Nucleus accumbens (tissue), 56 donors: ENCODE measurements around the gene TMEM169.

ENCODE experiments used
- DNase-seq, 56 donors: peaks; one replicate each; lab custom pipeline; 2025; lab: John Stamatoyannopoulos, UW

Gene TMEM169, protein sequence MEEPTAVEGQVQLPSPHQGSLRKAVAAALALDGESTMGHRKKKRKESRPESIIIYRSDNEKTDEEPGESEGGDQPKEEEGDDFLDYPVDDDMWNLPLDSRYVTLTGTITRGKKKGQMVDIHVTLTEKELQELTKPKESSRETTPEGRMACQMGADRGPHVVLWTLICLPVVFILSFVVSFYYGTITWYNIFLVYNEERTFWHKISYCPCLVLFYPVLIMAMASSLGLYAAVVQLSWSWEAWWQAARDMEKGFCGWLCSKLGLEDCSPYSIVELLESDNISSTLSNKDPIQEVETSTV

DNA sequence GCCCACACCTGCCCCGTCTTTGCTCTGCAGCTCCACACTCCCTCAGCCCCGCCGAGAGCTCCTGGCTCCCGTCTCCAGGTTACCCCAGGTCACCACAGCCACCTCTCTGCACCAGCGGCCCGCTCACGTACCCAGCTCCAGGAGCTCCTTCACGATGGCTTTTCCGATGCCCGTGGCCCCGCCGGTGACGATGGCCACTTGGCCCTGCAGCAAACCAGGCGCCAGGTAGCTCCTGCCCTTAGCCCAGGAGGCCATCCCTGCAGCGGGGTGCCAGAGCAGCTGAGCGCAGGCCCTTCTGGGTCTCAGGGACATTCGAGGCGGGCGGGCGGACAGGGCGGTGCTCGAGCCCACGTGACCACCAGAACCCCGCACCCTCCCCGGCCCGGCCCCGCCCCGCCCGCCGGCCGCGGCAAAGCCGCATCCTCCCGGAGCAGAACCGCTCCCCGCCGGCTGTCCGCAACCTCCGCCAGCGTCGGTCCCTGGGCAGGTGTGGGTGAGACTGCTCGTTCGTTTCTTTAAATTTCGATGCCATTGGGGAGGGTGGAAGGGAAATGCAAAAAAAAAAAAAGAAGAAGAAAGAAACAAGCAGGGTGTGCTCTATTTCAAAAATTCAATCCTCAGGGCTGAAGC lies at the start of gene TMEM169, which contains the start of gene PECR:
Gene TMEM169, plus strand, starts transcription at position 433 of the 630 bp plus-strand sequence. CDS start 14,045 bp downstream, outside the sequence.
Gene PECR, minus strand, starts transcription at position 323 of the 630 bp plus-strand sequence. Its CDS starts 68 bp downstream, at position 255.
- peak in 55 of 56 donors; percentile 27 to 89 (median 73) for DNase-seq

DNA sequence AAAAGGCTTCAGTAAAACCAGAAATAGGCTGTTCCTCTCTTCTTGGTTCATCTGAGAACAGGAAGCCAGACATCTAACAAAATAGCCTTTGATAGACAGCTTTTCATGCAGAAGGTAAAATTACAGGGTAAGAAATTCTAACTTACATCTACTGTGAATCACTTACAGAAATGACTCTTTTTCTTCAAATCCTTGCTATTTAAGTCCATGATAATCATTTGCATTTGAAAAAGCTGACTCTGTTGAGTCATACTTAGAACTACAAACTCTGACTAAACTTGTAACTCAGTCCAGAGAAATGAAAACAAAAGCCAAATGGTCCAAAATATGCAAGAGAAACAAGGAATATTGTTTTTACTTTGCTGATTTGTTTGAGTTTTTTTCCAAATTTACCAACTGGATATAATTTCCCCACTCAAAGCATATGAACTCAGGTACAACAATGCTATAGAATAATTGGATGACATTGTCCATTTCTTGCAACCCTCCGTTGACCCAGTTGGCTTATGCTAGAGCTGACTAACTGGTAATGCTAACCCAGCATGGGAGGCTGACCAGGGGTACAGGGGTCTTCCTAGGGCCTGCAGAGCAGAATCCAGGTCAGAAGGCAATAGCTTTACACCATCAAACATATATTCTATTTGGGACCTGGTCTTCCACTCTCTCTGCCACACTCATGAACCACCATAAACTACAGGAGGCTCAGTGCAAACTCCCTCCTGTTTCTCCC lies 49.6 kb upstream of the TMEM169 start:
- peak in 1 of 56 donors; percentile 6 for DNase-seq

- no peak for DNase-seq
Observed at GRCh38 chr2:216033403-216033802, 48.3 kb upstream of the TMEM169 start.

- peak in 47 of 56 donors; percentile 4 to 87 (median 40) for DNase-seq
Observed at GRCh38 chr2:216034065-216034464, 47.7 kb upstream of the TMEM169 start.

- no peak for DNase-seq
Observed at GRCh38 chr2:216039918-216040317, 41.8 kb upstream of the TMEM169 start.

- DNase-seq: no peak
Observed at GRCh38 chr2:216041438-216041837, 40.3 kb upstream of the TMEM169 start.

DNA sequence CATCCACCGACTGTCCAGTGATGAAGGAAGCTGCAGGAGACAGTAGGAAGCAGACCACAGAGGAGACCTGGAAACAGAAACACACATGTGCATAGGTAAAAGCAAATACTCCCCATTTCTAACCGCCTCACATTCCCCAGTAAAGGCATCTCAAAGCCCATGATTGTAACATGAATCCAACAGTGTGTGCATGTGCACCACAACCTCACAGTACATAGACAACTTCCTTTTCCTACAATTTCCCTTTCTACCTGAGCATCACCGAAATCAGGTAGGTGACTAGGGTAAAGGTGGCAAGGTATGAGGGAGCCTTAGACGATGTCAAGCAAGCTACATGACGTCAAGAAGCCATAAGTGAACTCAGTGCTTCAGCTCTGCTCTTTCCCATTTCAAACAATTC lies 37.8 kb upstream of the TMEM169 start:
- DNase-seq: no peak

GRCh38 chr2:216044883-216045486 lies 36.7 kb upstream of the TMEM169 start:
- DNase-seq: no peak

DNA sequence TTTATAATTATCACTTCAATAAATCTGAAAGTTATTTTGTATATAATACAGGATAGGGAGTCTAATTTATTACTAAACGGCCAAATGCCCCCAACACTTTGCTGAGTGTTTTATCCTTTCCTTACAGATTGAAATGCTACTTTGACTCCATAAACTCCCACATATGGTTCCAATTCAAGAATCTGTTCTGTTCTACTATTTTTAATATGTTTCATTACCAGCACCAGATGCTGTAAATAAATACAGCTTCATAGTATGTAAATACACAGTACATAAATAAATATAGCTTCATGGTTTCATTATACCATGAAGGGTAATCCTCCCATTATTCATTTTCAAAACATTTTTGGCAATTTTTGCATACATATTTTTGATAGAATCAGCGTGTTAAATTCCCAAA lies 34.3 kb upstream of the TMEM169 start:
- DNase-seq: no peak

GRCh38 chr2:216049452-216049851 lies 32.3 kb upstream of the TMEM169 start:
- DNase-seq: no peak

DNA sequence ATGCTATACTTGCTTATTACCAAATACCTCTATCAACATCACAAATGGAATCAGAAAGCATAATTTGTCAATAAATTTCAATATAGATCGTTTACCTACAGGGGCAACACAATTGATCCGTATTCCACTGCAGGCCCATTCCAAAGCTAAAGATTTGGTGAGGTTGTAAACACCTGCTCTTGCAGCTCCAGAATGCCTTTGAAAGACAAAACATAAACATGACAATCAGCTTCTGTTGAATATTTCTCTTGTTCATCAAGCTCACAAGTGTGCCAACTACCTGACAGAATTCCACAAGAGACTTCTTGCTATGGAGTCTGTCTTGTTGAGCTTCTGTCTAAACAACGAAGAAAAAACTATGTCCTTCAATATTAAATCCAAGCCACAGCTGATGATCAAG lies 30.4 kb upstream of the TMEM169 start:
- no peak for DNase-seq

DNA sequence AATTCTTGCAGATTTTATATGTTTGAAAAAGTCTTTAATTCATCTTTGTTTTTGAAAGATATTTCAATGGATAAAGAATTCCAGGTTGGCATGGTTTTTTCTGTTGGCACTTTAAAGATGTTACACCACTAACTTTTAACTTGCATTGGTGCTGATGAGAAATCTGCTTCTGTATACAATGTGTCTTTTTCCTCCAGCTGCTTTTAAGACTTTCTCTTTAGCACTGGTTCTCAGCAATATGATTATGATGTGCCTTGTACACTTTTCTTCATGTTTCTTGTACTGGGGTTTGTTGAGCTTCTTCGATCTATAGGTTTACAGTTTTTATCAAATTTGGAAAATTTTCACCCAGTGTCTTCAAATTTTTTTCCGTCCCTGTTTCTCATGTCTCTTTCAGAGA lies 29.3 kb upstream of the TMEM169 start:
- DNase-seq: no peak

DNA sequence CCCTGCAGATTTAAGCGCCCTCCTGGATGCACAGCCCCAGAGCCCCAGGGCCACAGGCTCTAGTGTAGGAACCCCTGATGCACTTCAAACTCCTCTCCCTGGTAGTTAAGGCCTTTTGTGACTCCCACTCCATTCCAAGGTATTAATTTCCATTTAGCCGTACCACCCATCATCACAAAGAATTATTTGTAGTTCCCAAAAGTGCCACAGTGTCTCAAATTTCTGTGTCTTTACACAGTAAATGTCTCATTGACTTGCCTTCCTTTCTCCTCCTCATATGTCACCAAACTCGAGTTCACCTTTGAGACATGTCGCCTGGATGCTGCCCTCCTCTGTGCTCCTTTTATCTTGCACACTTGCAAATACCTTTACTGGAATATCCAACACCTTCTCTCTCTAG lies 26.0 kb upstream of the TMEM169 start:
- no peak for DNase-seq

GRCh38 chr2:216056739-216057138 lies 25.0 kb upstream of the TMEM169 start:
- DNase-seq: no peak

GRCh38 chr2:216057688-216058193 lies 24.0 kb upstream of the TMEM169 start:
- peak in 2 of 56 donors; percentile 6 to 25 for DNase-seq

DNA sequence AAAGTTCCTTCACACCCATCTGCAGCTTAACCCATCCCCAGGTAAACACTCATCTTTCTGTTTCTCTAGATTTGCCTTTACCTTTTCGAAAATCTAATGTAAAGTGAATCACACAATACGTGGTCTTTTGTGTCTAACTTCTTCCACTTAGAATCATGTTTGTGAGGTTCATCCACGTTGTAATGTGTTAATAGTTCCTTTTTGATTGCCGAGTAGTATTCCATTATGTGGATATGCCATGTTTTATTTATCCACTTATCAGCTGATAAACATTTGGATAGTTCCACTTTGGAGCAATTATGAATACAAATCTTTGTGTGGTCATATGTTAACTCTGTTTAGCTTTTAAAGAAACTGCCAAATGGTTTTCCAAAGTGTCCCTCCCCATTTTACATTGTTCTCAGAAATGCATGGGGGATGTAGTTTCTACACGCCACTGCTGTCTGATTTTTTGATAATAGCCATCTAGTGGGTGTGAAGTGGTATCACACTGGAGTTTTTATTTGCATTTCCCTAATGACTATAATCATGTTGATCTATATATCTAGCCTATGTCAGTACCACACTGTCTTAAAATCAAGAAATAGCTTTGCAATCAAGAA lies 22.4 kb upstream of the TMEM169 start:
- no peak for DNase-seq

GRCh38 chr2:216064014-216064630 lies 17.6 kb upstream of the TMEM169 start:
- no peak for DNase-seq

DNA sequence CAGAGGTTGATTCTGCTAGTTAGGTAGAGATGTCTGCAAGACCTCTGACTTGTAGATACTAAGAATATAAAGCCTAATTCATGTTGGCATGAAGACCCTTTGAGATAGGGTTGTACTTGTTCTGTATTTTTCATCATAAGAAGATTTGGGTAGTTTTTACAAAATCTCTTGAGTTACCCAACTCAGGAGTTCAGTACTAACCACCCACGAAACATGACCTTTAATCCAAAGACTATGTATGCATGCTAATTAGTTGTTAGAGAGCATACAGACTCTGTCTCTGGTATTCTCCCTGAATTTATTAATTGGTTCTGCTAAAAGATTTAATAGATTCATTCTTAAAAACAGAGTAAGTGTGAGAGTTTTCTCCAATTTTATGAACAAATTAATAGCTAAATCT lies 17.1 kb upstream of the TMEM169 start:
- DNase-seq: no peak

GRCh38 chr2:216066230-216066629 lies 15.5 kb upstream of the TMEM169 start:
- DNase-seq: no peak

GRCh38 chr2:216069028-216069427 lies 12.7 kb upstream of the TMEM169 start:
- DNase-seq: no peak
